ENCODE results near the gene TK2.

TK2 gene

GRCh38 chr16:66481081-66481942, 68.6 kb downstream of the TK2 start:
- H3K4me3 ChIP-seq (ENCODE audit: low read depth, low read length), result no peak overlapping the region
- no peak for DNase-seq (ENCODE audit: low read depth)
- TF ChIP-seq MYC (IDR thresholded peaks at IDR 0.05; ENCODE audit: low read depth, low read length) (no peak), MAX (IDR thresholded peaks at IDR 0.05; ENCODE audit: low read depth, low read length) (no peak), CTCF (IDR thresholded peaks at IDR 0.05; ENCODE audit: low read depth, low read length) (no peak), POLR2A (IDR thresholded peaks at IDR 0.05; ENCODE audit: extremely low read depth, insufficient read length) (no peak)

DNA sequence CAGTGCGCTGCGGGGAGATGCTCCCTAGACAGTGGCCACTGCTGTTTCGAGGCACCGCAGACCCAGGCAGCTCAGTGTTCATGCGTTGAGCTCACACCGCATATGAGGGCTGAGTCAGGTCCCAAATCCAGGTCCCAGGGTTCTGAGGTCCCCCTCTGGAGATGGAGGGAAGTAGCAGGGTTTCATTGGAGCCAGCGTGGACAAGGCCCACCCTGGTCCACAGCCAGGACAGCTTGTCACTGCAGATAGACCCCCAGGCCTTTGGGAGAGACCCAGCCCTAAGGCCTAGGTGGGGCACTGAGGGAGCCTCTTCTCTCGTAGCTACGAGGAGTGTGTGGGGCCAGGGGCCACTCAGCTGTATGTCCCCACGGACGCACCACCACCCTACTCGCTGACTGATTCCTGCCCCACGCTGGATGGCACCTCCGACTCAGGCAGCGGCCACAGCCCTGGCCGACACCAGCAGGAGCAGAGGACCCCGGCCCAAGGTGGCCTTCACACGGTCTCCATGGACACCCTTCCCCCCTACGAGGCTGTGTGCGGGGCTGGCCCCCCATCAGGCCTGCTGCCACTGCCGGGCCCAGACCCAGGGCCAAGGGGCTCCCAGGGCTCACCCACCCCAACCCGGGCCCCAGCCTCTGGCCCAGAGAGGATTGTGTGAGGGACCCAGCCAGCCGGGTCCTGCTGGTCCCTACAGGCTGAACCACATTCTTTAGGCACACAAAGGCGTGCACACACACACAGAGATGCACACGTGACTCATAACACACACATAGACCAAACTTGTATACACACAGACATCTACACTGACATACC, 69.4 kb downstream of the TK2 start:
- no peak for DNase-seq (ENCODE audit: low read depth)
- TF ChIP-seq POLR2A (IDR thresholded peaks at IDR 0.05; ENCODE audit: extremely low read depth, insufficient read length) (no peak), CTCF (IDR thresholded peaks at IDR 0.05; ENCODE audit: low read depth, low read length) (no peak), MYC (IDR thresholded peaks at IDR 0.05; ENCODE audit: low read depth, low read length) (no peak), MAX (IDR thresholded peaks at IDR 0.05; ENCODE audit: low read depth, low read length) (no peak)
- H3K4me3 ChIP-seq (ENCODE audit: low read depth, low read length), result no peak overlapping the region

DNA sequence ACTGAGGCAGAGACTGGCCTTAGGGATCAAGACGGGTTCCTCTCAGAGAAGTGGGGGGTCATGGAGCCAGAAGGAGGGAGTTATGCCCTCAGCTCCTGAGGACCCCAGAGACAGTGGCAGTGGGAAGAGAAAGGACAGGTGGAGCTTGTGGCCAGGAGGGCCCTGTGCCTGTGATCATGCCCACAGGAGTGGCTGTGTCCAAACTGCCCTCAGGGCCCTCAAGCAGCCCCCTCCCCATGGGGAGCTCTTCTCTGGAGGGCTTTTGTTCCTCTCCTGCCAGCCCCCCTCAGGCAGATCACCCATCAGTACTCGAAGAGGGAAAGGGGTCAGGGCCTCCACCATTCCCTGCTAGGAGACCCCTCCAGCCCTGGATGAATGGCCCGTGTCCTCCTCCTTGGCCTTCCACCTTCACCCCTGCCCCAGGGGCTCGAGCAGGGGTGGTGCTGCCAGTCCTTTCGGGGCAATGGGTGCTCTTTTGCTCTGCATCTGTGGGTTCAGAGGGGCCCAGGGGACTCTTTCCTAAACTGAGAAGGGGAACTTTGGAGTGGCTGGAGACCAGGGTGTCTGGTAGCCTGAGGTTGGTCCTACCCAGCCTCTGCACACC, 70.2 kb downstream of the TK2 start:
- TF ChIP-seq MAX (IDR thresholded peaks at IDR 0.05; ENCODE audit: low read depth, low read length), result no peak
- TF ChIP-seq CTCF (IDR thresholded peaks at IDR 0.05; ENCODE audit: low read depth, low read length), result no peak
- no peak for TF ChIP-seq POLR2A (IDR thresholded peaks at IDR 0.05; ENCODE audit: extremely low read depth, insufficient read length)
- TF ChIP-seq MYC (IDR thresholded peaks at IDR 0.05; ENCODE audit: low read depth, low read length), result no peak
- no peak for DNase-seq (ENCODE audit: low read depth)

GRCh38 chr16:66478733-66479511, 71.0 kb downstream of the TK2 start:
- DNase-seq (ENCODE audit: low read depth), result peak; percentile 85

More for the DNA sequence above, 70.2 kb downstream of the TK2 start:
- H3K4me3 ChIP-seq (ENCODE audit: low read depth, low read length), result no peak overlapping the region

More at GRCh38 chr16:66478733-66479511, 71.0 kb downstream of the TK2 start:
- TF ChIP-seq CTCF (IDR thresholded peaks at IDR 0.05; ENCODE audit: low read depth, low read length), result peak; percentile 93
- peak; percentile 77 for TF ChIP-seq MAX (IDR thresholded peaks at IDR 0.05; ENCODE audit: low read depth, low read length)
- peak; percentile 86 for TF ChIP-seq MYC (IDR thresholded peaks at IDR 0.05; ENCODE audit: low read depth, low read length)
- TF ChIP-seq POLR2A (IDR thresholded peaks at IDR 0.05; ENCODE audit: extremely low read depth, insufficient read length), result no peak
- H3K4me3 ChIP-seq (ENCODE audit: low read depth, low read length), result no peak overlapping the region

All from NB4 (cell line).